ENCODE data around the gene FANCD2. TPM values are rescaled to one million over a fixed set of nuclear protein-coding genes. Genes with fewer than 3 reads are reported as not detected.
A peak's percentile ranks its signal among the peaks of the same experiment; 100 is the strongest.
"Not testable (repeated sequence)": the region's sequence is repeated elsewhere in the genome, so short reads cannot be mapped to it uniquely, and the experiment has no call there.

Gene FANCD2
- polyA plus RNA-seq, 4 donors = 16.2 to 25.6 (median 20.4) TPM

GRCh38 chr3:10091387-10091786 is 65.2 kb downstream of the FANCD2 start:
- DNase-seq (ENCODE audit: low read depth in 4 of 4, low spot score in 2 of 4) = not testable (repeated sequence)

- no peak for DNase-seq (ENCODE audit: low read depth in 4 of 4, low spot score in 2 of 4)
These were observed 67.4 kb downstream of the FANCD2 start for GRCh38 chr3:10093678-10094077.

GRCh38 chr3:10099041-10099440 is 72.8 kb downstream of the FANCD2 start:
- DNase-seq (ENCODE audit: low read depth in 4 of 4, low spot score in 2 of 4) = no peak

- no peak for DNase-seq (ENCODE audit: low read depth in 4 of 4, low spot score in 2 of 4)
These were observed 80.7 kb downstream of the FANCD2 start for GRCh38 chr3:10106919-10107318.

GRCh38 chr3:10108091-10108490 is 81.9 kb downstream of the FANCD2 start, which contains the start of gene FANCD2OS:
Gene FANCD2OS, minus strand, starts transcription at chr3:10108255. Its CDS starts 3,481 bp downstream, at chr3:10104774.
- DNase-seq (ENCODE audit: low read depth in 4 of 4, low spot score in 2 of 4) = no peak

- peak; percentile 79 to 90 (median 86) for DNase-seq (ENCODE audit: low read depth in 4 of 4, low spot score in 2 of 4)
These were observed 89.3 kb downstream of the FANCD2 start, which contains the start of gene BRK1 for GRCh38 chr3:10115326-10116137. Gene BRK1, plus strand, starts transcription at chr3:10115675. Its CDS starts 27 bp downstream, at chr3:10115702.

GRCh38 chr3:10116138-10116460 is 89.9 kb downstream of the FANCD2 start:
- DNase-seq (ENCODE audit: low read depth in 4 of 4, low spot score in 2 of 4) = peak in 1 of 4 donors; percentile 0

- no peak for DNase-seq (ENCODE audit: low read depth in 4 of 4, low spot score in 2 of 4)
These were observed 90.7 kb downstream of the FANCD2 start for GRCh38 chr3:10116928-10117327.

- no peak for DNase-seq (ENCODE audit: low read depth in 4 of 4, low spot score in 2 of 4)
These were observed 93.1 kb downstream of the FANCD2 start for GRCh38 chr3:10119376-10119775.

- no peak for DNase-seq (ENCODE audit: low read depth in 4 of 4, low spot score in 2 of 4)
These were observed 94.8 kb downstream of the FANCD2 start for GRCh38 chr3:10121064-10121463.

- no peak for DNase-seq (ENCODE audit: low read depth in 4 of 4, low spot score in 2 of 4)
These were observed 96.5 kb downstream of the FANCD2 start for GRCh38 chr3:10122724-10123123.

GRCh38 chr3:10135872-10136271 is 109.6 kb downstream of the FANCD2 start:
- DNase-seq (ENCODE audit: low read depth in 4 of 4, low spot score in 2 of 4) = not testable (repeated sequence)

GRCh38 chr3:10136426-10137005 is 110.3 kb downstream of the FANCD2 start:
- no peak for DNase-seq (ENCODE audit: low read depth in 4 of 4, low spot score in 2 of 4)

- DNase-seq (ENCODE audit: low read depth in 4 of 4, low spot score in 2 of 4) = no peak
These were observed 110.9 kb downstream of the FANCD2 start for GRCh38 chr3:10137178-10137577.

- no peak for DNase-seq (ENCODE audit: low read depth in 4 of 4, low spot score in 2 of 4)
These were observed 114.8 kb downstream of the FANCD2 start for GRCh38 chr3:10140996-10141546.

- no peak for DNase-seq (ENCODE audit: low read depth in 4 of 4, low spot score in 2 of 4)
These were observed 116.7 kb downstream of the FANCD2 start for GRCh38 chr3:10142707-10143560.

GRCh38 chr3:10145685-10146084 is 119.4 kb downstream of the FANCD2 start:
- DNase-seq (ENCODE audit: low read depth in 4 of 4, low spot score in 2 of 4) = no peak

GRCh38 chr3:10149226-10149625 is 123.0 kb downstream of the FANCD2 start:
- no peak for DNase-seq (ENCODE audit: low read depth in 4 of 4, low spot score in 2 of 4)

GRCh38 chr3:10150987-10151386 is 124.8 kb downstream of the FANCD2 start:
- DNase-seq (ENCODE audit: low read depth in 4 of 4, low spot score in 2 of 4) = no peak

All from left renal cortex interstitium (tissue), 4 donors.